K562 (cell line): Measurements from ENCODE around the gene CD48.
"Not testable (repeated sequence)": the region's sequence is repeated elsewhere in the genome, so short reads cannot be mapped to it uniquely, and the experiment has no call there.

Experiments used
- ATF3 ChIP-seq, 2 experiments: fragments of 450-650 bp in 1 of 2; sonication (generic) in 1 of 2; formaldehyde crosslinking in 1 of 2; IDR thresholded peaks in 1 of 2; conservative IDR thresholded peaks in 1 of 2; 2 replicates each; pipeline versions ENCODE4 v1.6.1 to v1.8.1; 2016 to 2023; ENCODE audit warnings: mild to moderate bottlenecking in 2 of 2, moderate library complexity in 2 of 2, inconsistent platforms in 1 of 2, missing genetic modification reagents in 1 of 2
- GMEB1 ChIP-seq: fragments of 250-450 bp; sonication (Bioruptor Pico); IDR thresholded peaks from 2 replicates; pipeline ENCODE4 v1.4.0; 2020; ENCODE audit warnings: mild to moderate bottlenecking
- MEIS2 ChIP-seq: fragments of 450-650 bp; IDR thresholded peaks from 2 replicates; pipeline ENCODE4 v1.6.1; 2014; ENCODE audit warnings: mild to moderate bottlenecking; ENCODE audit not compliant: partially characterized antibody
- ZC3H8 ChIP-seq: fragments of 450-650 bp; IDR thresholded peaks from 2 replicates; pipeline ENCODE4 v1.6.1; 2017
- ZNF445 ChIP-seq: fragments of 250-450 bp; sonication (Bioruptor Pico); IDR thresholded peaks from 2 replicates; pipeline ENCODE4 v1.4.0; 2020; ENCODE audit warnings: low read depth, mild to moderate bottlenecking, moderate library complexity
- ZNF707 ChIP-seq: fragments of 250-450 bp; sonication (Bioruptor Pico); conservative IDR thresholded peaks from 2 replicates; pipeline ENCODE4 v1.8.0; 2022; ENCODE audit warnings: inconsistent platforms, mild to moderate bottlenecking, moderate library complexity
- TF ChIP-seq, protein P1 (sequence below), 3 experiments: IDR thresholded peaks in 2 of 3; conservative IDR thresholded peaks in 1 of 3; 2 replicates each; pipeline ENCODE4 v1.5.1; 2011 to 2012; ENCODE audit warnings: low read length in 3 of 3, mild to moderate bottlenecking in 3 of 3, control low read depth in 2 of 3, improper control_type of control experiment in 1 of 3, inconsistent platforms in 1 of 3, low read depth in 1 of 3, mixed read lengths in 1 of 3, moderate library complexity in 1 of 3; ENCODE audit not compliant: insufficient read depth in 2 of 3

- TF ChIP-seq ATF3 (IDR thresholded peaks at IDR 0.05); ATF3 (CRISPR knock-in tag; conservative IDR thresholded peaks at IDR 0.05); MEIS2; ZNF707 (CRISPR knock-in tag); GMEB1 (CRISPR knock-in tag); ZNF445 (CRISPR knock-in tag); ZC3H8: not testable (repeated sequence)
- TF ChIP-seq, protein P1, sequence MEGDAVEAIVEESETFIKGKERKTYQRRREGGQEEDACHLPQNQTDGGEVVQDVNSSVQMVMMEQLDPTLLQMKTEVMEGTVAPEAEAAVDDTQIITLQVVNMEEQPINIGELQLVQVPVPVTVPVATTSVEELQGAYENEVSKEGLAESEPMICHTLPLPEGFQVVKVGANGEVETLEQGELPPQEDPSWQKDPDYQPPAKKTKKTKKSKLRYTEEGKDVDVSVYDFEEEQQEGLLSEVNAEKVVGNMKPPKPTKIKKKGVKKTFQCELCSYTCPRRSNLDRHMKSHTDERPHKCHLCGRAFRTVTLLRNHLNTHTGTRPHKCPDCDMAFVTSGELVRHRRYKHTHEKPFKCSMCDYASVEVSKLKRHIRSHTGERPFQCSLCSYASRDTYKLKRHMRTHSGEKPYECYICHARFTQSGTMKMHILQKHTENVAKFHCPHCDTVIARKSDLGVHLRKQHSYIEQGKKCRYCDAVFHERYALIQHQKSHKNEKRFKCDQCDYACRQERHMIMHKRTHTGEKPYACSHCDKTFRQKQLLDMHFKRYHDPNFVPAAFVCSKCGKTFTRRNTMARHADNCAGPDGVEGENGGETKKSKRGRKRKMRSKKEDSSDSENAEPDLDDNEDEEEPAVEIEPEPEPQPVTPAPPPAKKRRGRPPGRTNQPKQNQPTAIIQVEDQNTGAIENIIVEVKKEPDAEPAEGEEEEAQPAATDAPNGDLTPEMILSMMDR (IDR thresholded peaks at IDR 0.05 in 2 of 3, conservative IDR thresholded peaks at IDR 0.05 in 1 of 3; ENCODE audit: insufficient read depth in 2 of 3, low read depth in 1 of 3, low read length in 3 of 3), result not testable (repeated sequence)
Measured at GRCh38 chr1:160712525-160713080, 981 bp upstream of the CD48 start.
